ENCODE data around the gene KRAS.

DNA sequence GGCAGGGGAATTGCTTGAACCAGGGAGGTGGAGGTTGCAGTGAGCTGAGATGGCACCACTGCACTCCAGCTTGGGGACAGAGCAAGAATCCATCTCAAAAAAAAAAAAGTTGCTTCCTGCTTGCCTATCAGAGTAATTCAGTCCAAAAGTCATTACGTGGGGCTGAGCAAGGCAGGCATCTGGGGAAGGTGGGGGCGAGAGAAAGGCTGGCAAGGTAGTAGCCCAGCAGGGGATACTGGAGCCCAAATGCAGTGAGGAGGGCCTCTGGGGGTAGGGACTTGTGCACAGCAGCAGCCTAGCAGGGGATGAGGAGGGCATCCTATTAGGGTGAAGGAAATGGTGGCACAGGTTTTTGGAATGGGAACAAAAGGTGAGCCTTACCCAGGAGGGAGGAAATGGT, 48.6 kb downstream of the KRAS start:
- TF ChIP-seq CTCF (IDR thresholded peaks at IDR 0.05) (no peak), POLR2A (IDR thresholded peaks at IDR 0.05) (no peak)
